Measurements from ENCODE around the gene SLC5A1. TPM values are rescaled to one million over a fixed set of nuclear protein-coding genes. Genes with fewer than 3 reads are reported as not detected.

SLC5A1 gene
- total RNA-seq, 2 donors from 2014 or later: 0.33 to 7.0 TPM

DNA sequence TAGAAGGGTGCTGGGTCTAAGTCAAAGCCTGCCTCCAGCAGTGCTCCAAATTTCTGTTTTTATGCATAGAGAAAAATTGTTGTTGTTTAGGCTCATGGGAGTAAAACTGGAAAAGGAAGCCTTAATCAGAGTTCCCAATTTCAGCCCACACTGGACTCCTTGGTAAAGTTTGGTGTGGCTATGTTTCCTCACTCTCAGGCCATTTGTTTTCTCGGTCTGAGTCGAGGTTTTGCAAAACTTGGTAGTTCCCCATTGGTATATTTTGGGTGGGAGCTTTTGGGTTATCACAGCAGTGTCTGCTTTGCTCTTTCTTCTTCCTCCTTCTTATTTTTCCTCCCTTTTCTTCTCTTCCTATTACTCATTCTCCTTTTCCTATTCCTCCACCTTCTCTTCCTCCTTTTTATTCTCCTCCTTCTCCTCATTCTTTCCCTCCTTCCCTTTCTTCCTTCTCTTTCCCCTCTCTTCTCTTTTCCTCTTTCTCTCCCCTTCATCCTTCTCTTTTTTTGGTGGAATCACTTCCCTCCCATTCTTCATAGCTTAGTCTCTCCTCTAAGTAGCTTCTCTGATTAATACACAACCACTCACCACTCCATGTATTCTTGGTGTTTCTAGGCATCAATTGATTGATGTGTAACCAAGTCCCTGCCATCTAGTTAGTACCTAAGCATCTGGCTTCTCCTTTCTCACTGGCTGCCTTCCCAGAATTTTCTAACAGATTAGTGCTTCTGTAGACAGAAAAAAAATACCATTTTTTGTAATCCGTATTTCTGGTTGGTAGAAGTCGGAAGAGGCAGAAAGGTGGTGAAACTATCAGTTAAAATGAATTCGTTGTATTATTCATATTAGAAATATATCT is 10.1 kb downstream of the SLC5A1 start:
- intact Hi-C loops (cut with DNase I): no loop called here
- ATAC-seq (no peak), DNase-seq (no peak)
- Histone ChIP-seq H3K9me3 (no peaks in the 10 kb centered on the region), H3K4me3 (no peak overlapping the region), H3K36me3 (replicated peaks in 1 of 2; ENCODE audit: insufficient read depth in 1 of 2, low read depth in 2 of 2) (no peaks in the 10 kb centered on the region), H3K27me3 (no peaks in the 10 kb centered on the region), H3K4me1 (no peaks in the 10 kb centered on the region), H3K27ac (no peak overlapping the region)
- 58 to 59% methylated on average over 5 of the region's 5 CpGs for WGBS, 2 donors
- no peak for TF ChIP-seq POLR2A (IDR thresholded peaks at IDR 0.05)

DNA sequence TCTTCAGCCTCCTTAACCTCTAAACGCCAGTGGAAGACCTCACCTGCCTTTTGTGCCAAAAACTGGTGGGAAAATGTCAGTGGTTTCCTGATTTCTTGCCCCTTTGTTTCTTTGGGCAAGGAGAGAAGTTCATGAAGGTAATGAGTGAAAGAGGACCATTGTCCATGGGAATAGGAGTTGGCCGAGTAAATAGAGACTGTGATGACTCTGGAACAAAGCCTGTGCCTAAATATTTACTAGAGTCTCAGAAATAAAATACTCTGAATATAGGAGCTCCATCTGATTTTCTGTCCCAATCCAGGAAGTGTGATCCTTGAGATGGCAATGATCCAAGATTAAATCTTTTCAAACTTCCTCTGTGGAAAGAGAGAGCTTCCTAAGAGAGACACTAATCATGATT is 12.0 kb downstream of the SLC5A1 start:
- no peaks in the 10 kb centered on the region for H3K27me3 ChIP-seq
- peak overlapping the region in 2 of 4 donors; percentile 12 to 14 for H3K27ac ChIP-seq
- WGBS, 2 donors: 20 to 29% methylated on average over 2 of the region's 2 CpGs
- H3K9me3 ChIP-seq: no peaks in the 10 kb centered on the region
- intact Hi-C loops (cut with DNase I): no loop called here
- no peaks in the 10 kb centered on the region for H3K4me1 ChIP-seq
- DNase-seq (no peak), ATAC-seq (no peak)
- no peaks in the 10 kb centered on the region for H3K36me3 ChIP-seq (replicated peaks in 1 of 2; ENCODE audit: insufficient read depth in 1 of 2, low read depth in 2 of 2)
- TF ChIP-seq POLR2A (IDR thresholded peaks at IDR 0.05): no peak
- TF ChIP-seq, protein P1, sequence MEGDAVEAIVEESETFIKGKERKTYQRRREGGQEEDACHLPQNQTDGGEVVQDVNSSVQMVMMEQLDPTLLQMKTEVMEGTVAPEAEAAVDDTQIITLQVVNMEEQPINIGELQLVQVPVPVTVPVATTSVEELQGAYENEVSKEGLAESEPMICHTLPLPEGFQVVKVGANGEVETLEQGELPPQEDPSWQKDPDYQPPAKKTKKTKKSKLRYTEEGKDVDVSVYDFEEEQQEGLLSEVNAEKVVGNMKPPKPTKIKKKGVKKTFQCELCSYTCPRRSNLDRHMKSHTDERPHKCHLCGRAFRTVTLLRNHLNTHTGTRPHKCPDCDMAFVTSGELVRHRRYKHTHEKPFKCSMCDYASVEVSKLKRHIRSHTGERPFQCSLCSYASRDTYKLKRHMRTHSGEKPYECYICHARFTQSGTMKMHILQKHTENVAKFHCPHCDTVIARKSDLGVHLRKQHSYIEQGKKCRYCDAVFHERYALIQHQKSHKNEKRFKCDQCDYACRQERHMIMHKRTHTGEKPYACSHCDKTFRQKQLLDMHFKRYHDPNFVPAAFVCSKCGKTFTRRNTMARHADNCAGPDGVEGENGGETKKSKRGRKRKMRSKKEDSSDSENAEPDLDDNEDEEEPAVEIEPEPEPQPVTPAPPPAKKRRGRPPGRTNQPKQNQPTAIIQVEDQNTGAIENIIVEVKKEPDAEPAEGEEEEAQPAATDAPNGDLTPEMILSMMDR (IDR thresholded peaks at IDR 0.05): no peak
- H3K4me3 ChIP-seq: no peak overlapping the region

DNA sequence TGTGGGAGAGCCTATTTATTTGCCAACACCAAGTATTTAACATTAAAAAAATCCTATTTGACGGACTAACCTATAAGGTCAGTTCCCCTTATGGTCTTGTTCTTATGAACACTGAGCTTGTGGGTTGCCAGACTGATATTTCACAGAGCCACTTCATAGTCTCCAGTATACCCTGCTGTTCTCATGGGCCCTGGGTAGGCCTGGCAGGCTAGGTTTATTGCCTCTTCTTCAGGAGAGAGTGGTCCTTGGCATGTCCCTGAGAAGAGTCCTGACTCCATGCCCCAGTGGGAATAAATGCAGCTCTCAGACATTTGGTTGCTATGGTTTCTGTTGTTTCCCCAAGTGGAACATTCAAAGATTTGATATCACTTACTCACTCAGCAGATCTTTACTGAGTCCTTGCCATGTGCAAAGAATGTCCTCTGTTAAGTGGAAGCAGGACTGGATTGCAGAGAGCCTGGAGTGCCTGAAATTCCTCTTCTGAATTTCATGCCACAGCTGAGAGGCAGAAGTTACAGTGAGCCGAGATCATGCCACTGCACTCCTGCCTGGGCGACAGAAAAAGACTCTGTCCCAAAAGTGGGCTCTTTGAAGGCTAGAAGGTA is 15.7 kb downstream of the SLC5A1 start:
- no peaks in the 10 kb centered on the region for H3K27me3 ChIP-seq
- no peaks in the 10 kb centered on the region for H3K4me1 ChIP-seq
- H3K27ac ChIP-seq: no peak overlapping the region
- no peaks in the 10 kb centered on the region for H3K9me3 ChIP-seq
- DNase-seq (no peak), ATAC-seq (no peak)
- H3K4me3 ChIP-seq: no peak overlapping the region
- intact Hi-C loops (cut with DNase I): no loop called here
- 63 to 64% methylated on average over 3 of the region's 3 CpGs for WGBS, 2 donors
- H3K36me3 ChIP-seq (replicated peaks in 1 of 2; ENCODE audit: insufficient read depth in 1 of 2, low read depth in 2 of 2): no peaks in the 10 kb centered on the region
- TF ChIP-seq POLR2A (IDR thresholded peaks at IDR 0.05): no peak
- TF ChIP-seq, protein P1 (IDR thresholded peaks at IDR 0.05): no peak

DNA sequence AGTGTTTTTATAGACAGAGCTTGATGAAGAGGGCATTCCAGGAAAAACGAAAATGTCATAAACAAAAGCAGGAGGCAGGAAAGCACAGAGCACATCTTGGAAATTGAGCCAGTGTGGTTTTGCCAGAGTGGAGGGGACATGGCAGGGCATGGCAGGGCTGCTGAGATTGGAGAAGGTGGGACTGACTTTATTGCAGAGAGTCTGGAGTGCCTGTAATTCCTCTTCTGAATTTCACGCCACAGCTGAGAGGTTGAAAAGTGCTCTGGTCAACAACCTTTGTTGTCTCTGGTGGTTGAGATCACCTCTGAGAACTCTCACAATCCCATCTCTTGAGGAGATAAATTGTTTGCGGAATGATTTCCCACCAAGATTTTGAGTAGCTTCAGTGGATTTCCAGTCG is 16.4 kb downstream of the SLC5A1 start:
- 48 to 52% methylated on average over 4 of the region's 4 CpGs for WGBS, 2 donors
- no peak overlapping the region for H3K27ac ChIP-seq

DNA sequence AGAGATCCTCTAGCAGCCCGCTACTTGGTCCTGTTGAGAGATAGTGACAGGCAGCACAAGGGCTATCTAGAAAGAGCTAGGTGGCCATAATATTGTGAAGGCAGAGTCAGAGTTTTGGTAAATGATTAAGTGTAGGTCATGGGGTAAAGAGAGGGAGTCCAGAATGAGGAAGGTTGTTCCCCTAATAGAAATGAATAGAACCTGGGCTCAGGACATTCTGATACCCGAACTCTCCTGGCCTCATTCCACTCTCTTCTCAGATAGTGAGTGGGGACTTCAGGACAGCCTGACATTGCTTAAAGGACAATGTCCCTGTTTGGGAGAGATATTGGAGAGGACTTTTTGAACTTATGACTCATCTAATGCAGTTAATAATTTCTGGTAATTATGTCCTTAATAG is 20.6 kb downstream of the SLC5A1 start:
- intact Hi-C loops (cut with DNase I): no loop called here
- H3K9me3 ChIP-seq: no peaks in the 10 kb centered on the region
- H3K4me3 ChIP-seq: no peak overlapping the region
- H3K36me3 ChIP-seq (replicated peaks in 1 of 2; ENCODE audit: insufficient read depth in 1 of 2, low read depth in 2 of 2): no peaks in the 10 kb centered on the region
- DNase-seq (peak in 1 of 4 donors; percentile 24), ATAC-seq (peak; percentile 65)
- no peaks in the 10 kb centered on the region for H3K27me3 ChIP-seq
- TF ChIP-seq, protein P1 (IDR thresholded peaks at IDR 0.05): no peak
- TF ChIP-seq POLR2A (IDR thresholded peaks at IDR 0.05): no peak
- peak overlapping the region in 3 of 4 donors; percentile 0 to 57 (median 22) for H3K27ac ChIP-seq
- 48 to 49% methylated on average over 2 of the region's 2 CpGs for WGBS, 2 donors
- H3K4me1 ChIP-seq: no peaks in the 10 kb centered on the region

More for the DNA sequence above, 16.4 kb downstream of the SLC5A1 start:
- no peaks in the 10 kb centered on the region for H3K36me3 ChIP-seq (replicated peaks in 1 of 2; ENCODE audit: insufficient read depth in 1 of 2, low read depth in 2 of 2)
- H3K27me3 ChIP-seq: no peaks in the 10 kb centered on the region
- no peaks in the 10 kb centered on the region for H3K4me1 ChIP-seq
- no peak overlapping the region for H3K4me3 ChIP-seq
- TF ChIP-seq, protein P1 (IDR thresholded peaks at IDR 0.05): no peak
- no peak for TF ChIP-seq POLR2A (IDR thresholded peaks at IDR 0.05)
- no peaks in the 10 kb centered on the region for H3K9me3 ChIP-seq
- DNase-seq: no peak
- ATAC-seq: no peak
- intact Hi-C loops (cut with DNase I): no loop called here
